Kidney (tissue), 14 donors: ENCODE measurements around the gene SELENOI. TPM values are rescaled to one million over a fixed set of nuclear protein-coding genes. Genes with fewer than 3 reads are reported as not detected.
A peak's percentile ranks its signal among the peaks of the same experiment; 100 is the strongest.

Experiments used
- DNase-seq, 5 donors: peaks; one replicate each; pipeline ENCODE4 v3.0.0-alpha.2; 2013 to 2020
- FAIRE-seq: peaks from 2 replicates; lab custom pipeline; 2012; peaks lifted over from hg19 to GRCh38; lab: Jason Lieb, UNC
- H3K27ac ChIP-seq, 2 donors: one replicate each; pipeline ENCODE4 v1.7.0; 2013; ENCODE audit warnings: low read depth in 2 of 2, low read length in 2 of 2, inconsistent platforms in 1 of 2
- H3K27me3 ChIP-seq: one replicate; pipeline ENCODE4 v1.7.1; 2013; ENCODE audit warnings: low read length, inconsistent platforms; ENCODE audit not compliant: control insufficient read depth, insufficient read depth
- H3K36me3 ChIP-seq, 3 donors: one replicate each; pipeline versions ENCODE4 v1.7.0 to v1.7.1; 2013; ENCODE audit warnings: low read length in 3 of 3, control low read depth in 1 of 3, inconsistent platforms in 1 of 3; ENCODE audit not compliant: insufficient read depth in 3 of 3, control insufficient read depth in 2 of 3
- H3K4me1 ChIP-seq, 3 donors: one replicate each; pipeline versions ENCODE4 v1.7.0 to v1.7.1; 2013; ENCODE audit warnings: low read length in 3 of 3, inconsistent platforms in 1 of 3, low read depth in 1 of 3; ENCODE audit not compliant: control insufficient read depth in 2 of 3, insufficient read depth in 2 of 3
- H3K4me3 ChIP-seq, 3 donors: one replicate each; pipeline versions ENCODE4 v1.7.0 to v1.8.1; 2013; ENCODE audit warnings: low read length in 3 of 3, control low read depth in 1 of 3, inconsistent platforms in 1 of 3
- H3K9ac ChIP-seq, 3 donors: one replicate each; pipeline versions ENCODE4 v1.7.0 to v1.7.1; 2013; ENCODE audit warnings: low read length in 3 of 3, control low read depth in 1 of 3, inconsistent platforms in 1 of 3
- H3K9me3 ChIP-seq, 3 donors: one replicate each; pipeline versions ENCODE4 v1.7.0 to v1.7.1; 2013; ENCODE audit warnings: low read length in 3 of 3, control low read depth in 1 of 3, inconsistent platforms in 1 of 3; ENCODE audit not compliant: control insufficient read depth in 2 of 3, insufficient read depth in 1 of 3
- CTCF ChIP-seq: IDR thresholded peaks from 3 replicates; pipeline ENCODE4 v1.5.1; 2012; ENCODE audit warnings: mild to moderate bottlenecking, moderate library complexity, borderline replicate concordance; ENCODE audit not compliant: insufficient read depth; ENCODE audit errors: extremely low read depth
- intact Hi-C: fragments of 100-400 bp; cut with DNase I; formaldehyde crosslinking; loops from one replicate; pipeline ENCODE4 v1.11.1; 2022
- polyA plus RNA-seq: library from polyadenylated mRNA; stranded (reverse); fragments of 350-450 nt; fragmentation: Illumina TruSeq; extraction: RNeasy Lipid Tissue Mini Kit (QIAGEN cat#74804); gene quantifications from one replicate; pipeline ENCODE4 v1.2.3, GENCODE V29; 2014; ENCODE audit warnings: low read depth, low replicate concordance; ENCODE audit not compliant: insufficient read depth
- total RNA-seq: library from RNA; stranded (reverse); fragmentation: NEBNext Ultra II Directional; extraction: Animal tissue kit (Norgen Biotek cat#: 25700); gene quantifications from one replicate; pipeline ENCODE4 v1.2.1, GENCODE V29; 2021
- donor health status: control.
- donor health status: control.
- donor health status: control.
- donor health status: control.
- donor health status: control.
- donor health status: DM: yes; HTN: yes; CAD: no.
- donor health status: Normal renal cell carcinoma (clear cell type).

Gene SELENOI
- total and polyA plus RNA-seq, 2 donors from 2014 or later: 5.3 to 23.7 TPM

- Histone ChIP-seq H3K4me3 (no peak overlapping the region), H3K36me3 (no peaks in the 10 kb centered on the region), H3K27ac (no peak overlapping the region), H3K9ac (no peak overlapping the region), H3K9me3 (no peaks in the 10 kb centered on the region), H3K27me3 (no peaks in the 10 kb centered on the region), H3K4me1 (no peaks in the 10 kb centered on the region)
- no peak for TF ChIP-seq CTCF
- FAIRE-seq (no peak), DNase-seq (no peak)
- intact Hi-C loops: no loop called here
These were observed 82.9 kb downstream of the SELENOI start for GRCh38 chr2:26428846-26429245.

- no peak overlapping the region for H3K9ac ChIP-seq
- H3K9me3 ChIP-seq: no peaks in the 10 kb centered on the region
- no peak for TF ChIP-seq CTCF
- no peak for FAIRE-seq
- H3K4me1 ChIP-seq: no peaks in the 10 kb centered on the region
- no peaks in the 10 kb centered on the region for H3K27me3 ChIP-seq
- H3K27ac ChIP-seq: no peak overlapping the region
- intact Hi-C loops: no loop called here
- H3K36me3 ChIP-seq: no peaks in the 10 kb centered on the region
- no peak overlapping the region for H3K4me3 ChIP-seq
- peak in 1 of 5 donors; percentile 18 for DNase-seq
These were observed 84.0 kb downstream of the SELENOI start for GRCh38 chr2:26429779-26430578.

- no peaks in the 10 kb centered on the region for H3K36me3 ChIP-seq
- no peak overlapping the region for H3K4me3 ChIP-seq
- no peak overlapping the region for H3K9ac ChIP-seq
- intact Hi-C loops: no loop called here
- H3K4me1 ChIP-seq: no peaks in the 10 kb centered on the region
- FAIRE-seq (no peak), DNase-seq (no peak)
- no peak overlapping the region for H3K27ac ChIP-seq
- no peaks in the 10 kb centered on the region for H3K27me3 ChIP-seq
- no peak for TF ChIP-seq CTCF
- no peaks in the 10 kb centered on the region for H3K9me3 ChIP-seq
These were observed 84.9 kb downstream of the SELENOI start for GRCh38 chr2:26430826-26431225.
